SW 1271 (cell line): ENCODE data around the gene TIRAP.
A peak's percentile ranks its signal among the peaks of the same experiment; 100 is the strongest.
"Not testable (repeated sequence)": the region's sequence is repeated elsewhere in the genome, so short reads cannot be mapped to it uniquely, and the experiment has no call there.

ENCODE experiments used
- DNase-seq, 2 experiments: peaks; one replicate each; lab custom pipeline; 2025; lab: John Stamatoyannopoulos, UW

TIRAP gene

DNA sequence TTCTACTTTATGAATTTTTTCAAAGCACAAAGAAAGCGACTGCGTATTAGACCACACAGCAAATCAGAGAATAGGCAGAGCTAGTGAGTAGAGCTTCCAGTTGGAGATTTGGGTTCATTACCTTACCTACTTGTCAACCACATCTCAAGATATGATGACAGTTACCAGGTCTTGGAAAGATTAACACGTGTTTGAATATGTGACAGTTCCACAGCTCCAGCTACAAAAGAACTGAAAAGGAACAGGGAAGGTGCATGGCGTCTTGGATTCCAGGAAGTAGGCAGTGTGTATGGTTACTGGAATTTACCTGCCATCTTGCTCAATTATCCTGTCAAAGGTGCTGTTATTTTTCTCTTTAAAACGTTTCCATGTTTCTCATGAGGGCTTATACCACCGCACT lies 5.3 kb downstream of the TIRAP start:
- DNase-seq, result no peak

DNA sequence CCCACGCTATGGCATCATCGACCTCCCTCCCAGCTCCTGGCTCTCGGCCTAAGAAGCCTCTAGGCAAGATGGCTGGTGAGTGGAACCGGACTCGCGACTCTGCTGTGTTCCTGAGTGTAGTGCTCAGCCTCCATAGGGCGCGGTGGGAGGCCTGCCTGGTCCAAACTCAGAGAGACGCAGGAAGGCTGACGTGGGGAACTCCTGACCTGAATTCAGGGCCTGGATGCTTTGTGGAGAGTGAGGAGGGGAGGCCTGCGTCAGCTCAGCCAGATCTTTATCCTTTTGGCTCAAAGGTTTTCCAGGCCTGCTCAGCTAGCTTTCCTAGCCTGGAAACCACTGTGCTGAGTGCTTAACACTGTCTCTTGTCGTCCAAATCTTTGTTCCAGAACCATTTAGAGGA lies 8.0 kb downstream of the TIRAP start:
- DNase-seq, result no peak

DNA sequence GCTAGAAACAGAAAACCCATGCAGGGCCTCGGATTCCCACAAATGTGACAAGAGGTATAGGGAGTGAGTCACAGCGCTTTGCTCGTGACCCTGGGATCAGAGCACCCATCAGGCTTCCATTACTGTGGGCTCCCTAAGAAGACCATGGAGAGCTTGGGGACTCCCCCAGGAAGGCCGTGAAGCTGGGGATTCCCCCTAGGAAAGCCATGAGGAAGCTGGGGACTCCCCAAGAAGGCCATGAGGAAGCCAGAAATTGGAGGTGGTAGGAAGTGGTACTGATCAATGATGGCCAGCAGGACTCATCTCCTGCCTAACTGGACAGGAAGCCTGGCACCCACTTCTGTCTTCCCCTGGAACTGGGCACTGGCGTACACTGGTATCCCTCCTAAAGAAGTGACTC lies 10.8 kb downstream of the TIRAP start:
- no peak for DNase-seq

DNA sequence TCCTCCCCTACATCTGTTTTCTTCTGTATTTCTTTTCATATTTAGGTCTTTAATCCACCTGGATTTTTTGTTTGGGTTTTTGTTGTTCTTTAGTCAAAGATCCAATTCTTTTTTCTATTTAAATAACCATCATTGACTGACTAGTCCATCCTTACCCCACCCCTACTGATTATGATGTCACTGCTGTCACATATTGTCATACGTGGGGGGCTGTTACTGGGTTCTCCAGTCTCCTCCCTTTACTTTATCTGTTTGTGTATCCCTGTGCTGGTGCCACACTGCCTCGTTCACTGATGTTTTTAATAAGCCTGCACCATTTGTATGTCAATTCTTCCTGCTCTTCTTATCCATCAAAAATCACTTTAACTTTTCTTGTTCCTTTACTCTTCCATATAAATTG lies 14.1 kb downstream of the TIRAP start:
- DNase-seq, result no peak

DNA sequence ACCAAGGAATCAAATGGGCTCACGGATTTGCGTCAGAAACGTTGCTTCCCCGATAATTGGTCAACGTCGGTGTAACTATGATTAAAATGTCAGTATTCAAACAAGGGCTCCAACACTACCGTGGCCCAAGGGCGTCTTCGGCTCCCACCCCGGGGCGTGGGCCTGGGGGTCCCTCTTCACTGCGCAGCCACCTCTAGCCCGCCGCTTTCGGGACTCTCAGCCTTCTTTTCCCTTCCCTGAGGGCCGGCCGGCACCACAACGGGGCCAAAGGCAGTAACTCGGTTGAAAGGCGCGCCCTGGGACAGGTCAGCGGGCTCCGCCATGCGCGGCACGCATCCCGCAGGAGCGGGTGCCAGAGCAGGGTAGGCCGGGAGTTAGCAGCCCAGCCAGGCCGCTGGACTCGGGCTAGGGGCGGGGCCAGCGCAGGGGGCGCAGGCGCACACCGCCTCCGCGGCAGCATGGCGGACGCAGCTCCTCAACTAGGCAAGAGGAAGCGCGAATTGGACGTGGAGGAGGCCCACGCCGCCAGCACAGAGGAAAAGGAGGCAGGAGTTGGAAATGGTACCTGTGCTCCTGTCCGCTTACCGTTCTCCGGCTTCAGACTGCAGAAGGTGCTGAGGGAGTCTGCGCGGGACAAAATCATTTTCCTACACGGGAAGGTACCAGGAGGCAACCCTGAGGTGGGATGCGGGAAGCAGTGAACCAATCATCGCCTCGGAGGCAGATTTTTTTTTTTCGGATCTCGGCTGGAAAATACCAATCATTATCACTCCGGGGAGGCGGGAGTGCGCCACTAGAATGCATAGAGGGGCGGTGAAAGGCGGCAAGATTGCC lies 20.9 kb downstream of the TIRAP start, which contains the start of gene DCPS:
Gene DCPS (plus strand): TSS at position 438 of the 834 bp plus-strand sequence. CDS start 21 bp downstream, at position 459.
- DNase-seq, result peak; percentile 69 to 84

DNA sequence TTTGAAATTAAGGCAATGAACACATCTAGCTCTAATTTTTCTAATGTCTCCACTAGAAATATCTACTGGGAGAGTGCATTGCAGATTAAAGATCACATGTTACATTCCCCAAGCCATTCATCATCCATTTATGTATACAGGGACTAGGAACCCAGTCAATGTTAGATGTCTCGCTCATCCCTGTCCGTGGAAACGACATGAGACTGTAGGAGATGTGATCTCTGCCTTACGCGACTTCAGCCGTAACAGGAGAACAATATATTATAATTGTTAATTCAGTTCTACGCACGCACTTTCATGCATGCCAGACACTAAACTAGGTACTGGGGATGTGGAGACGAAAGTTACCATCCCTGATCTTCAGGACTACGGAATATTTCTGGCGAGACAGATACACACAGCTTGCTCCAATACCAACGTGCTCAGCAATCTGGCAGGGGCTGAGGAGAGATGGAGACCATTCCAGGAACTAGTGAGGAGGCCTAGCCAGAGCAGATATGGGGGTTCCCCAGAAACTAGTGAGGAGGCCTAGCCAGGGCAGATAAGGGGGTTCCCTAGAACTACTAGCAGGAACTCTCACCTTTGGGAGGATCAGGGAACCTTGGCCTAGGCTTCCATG lies 21.7 kb downstream of the TIRAP start:
- DNase-seq, result no peak

DNA sequence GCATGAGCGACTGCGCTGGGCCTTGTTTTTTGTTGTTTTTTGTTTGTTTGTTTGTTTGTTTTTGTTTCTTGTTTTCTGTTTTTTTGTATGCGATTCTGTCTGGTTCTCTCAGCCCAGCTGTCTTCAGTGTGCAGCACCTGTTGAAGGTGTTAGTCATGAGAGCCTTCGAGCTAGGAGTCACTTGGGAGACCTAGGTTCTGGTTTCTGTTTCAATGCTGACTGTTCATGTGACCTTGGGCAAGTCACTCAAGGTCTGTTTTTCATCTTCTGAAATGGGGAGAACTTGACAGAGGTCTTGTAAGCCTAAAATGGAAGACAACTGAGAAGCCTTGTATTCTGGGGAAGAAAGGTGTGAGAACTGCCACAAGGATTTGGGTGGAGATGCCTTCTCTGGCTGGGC lies 22.8 kb downstream of the TIRAP start:
- no peak for DNase-seq

DNA sequence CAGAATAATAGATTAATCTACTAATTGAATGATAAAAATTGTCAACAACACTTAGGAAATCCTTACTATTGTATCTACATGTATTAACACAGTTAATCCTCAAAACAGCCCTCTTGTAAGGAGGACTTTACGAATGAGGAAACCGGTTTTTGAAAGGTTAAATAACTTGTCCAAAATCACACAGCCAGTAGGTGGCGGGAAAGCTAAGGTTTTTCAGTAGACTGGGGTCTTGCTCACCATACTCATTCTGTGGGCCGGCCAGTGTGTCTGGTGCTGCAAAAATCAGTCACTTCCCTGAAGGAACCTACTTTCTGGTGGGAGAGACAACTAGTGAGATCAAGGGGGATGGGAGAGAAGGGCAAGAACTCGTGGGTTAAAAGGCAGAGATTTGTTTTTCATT lies 24.8 kb downstream of the TIRAP start:
- DNase-seq, result no peak

DNA sequence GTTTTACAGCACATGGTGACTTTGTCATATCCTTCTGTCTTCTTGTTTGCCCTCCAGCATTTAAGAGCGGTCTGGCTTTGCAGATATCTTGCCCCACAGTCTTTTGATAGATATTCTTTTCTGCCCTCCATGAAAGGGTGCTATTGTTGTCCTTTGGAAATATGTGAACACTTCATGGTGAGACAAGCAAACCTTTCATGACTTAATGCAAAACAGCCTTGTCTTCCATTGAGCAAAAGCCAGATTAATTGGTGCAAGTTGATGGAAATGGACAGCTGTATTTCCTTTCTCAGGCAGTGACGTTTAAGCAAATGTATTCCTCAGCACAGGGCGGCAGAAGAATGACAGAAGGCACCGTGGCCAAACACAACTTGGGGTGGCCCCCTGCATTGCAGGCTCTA lies 25.4 kb downstream of the TIRAP start:
- no peak for DNase-seq

DNA sequence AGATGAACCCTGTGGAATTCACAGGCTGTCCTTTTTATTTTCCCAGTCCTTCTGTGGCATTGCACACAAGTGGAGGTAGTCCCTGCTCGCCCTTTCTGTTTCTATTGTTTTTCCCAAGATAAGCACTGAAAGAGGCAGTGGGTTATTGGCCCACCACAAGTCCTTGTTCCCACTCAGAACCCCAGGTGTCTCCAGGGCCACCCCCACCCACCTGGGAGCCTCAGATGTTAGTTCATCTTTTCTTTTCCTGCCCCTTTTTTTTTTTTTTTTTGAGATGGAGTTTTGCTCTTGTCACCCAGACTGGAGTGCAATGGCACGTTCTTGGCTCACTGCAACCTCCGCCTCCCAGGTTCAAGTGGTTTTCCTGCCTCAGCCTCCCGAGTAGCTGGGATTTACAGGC lies 25.9 kb downstream of the TIRAP start:
- not testable (repeated sequence) for DNase-seq

DNA sequence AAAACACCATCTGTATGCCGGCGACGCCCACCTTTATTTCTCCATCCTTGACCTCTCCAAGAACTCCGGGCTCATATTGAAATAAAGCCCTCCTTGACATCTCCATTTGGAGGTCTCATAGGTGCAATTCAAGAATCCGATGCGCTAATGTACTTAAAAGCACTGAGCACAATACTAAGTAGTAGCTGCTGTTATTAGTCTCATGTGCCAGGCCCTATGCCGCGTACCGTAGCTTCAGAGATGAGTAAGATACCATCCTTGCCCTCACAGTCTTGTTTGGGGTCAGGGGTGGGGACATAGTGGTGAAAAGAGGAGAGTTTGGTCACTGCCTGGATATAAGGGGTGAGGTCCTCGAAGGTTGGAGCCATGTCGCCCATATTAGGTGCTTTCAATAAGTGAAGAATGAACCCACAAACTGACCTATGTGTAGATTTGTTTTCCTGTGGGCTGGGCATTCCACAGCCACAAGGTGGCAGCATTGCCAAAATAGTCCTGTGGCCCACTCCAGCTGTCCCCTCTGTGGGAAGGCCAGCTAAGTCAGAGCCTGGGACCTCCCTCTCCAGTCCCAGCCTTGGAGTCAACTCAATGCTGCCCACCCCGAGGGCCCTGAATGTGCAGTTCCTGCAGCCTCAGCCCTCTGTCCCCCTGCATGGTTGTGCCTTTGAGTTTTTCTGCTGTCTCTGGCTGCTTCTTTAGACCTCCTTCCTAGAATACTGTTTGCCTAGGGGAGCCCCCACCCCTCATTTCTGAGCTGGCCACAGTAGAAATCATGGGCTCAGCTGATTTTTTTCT lies 27.5 kb downstream of the TIRAP start:
- DNase-seq, result peak in 1 of 2 experiments; percentile 38

DNA sequence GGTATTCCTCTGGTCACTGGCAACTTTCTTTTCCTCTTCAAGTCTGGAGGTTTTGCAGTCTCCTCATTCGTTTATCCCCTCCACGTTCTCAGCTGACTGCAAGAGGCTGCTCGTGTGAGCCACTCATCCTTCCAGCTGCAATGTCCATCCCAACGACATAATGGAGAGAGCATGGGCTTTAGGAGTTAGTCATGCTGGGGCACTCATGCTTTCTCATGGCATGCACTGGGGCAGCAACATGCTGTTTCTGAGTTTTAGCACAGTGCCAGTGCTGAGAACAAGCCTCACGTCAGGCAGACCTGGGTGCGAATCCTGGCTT lies 28.1 kb downstream of the TIRAP start:
- no peak for DNase-seq

DNA sequence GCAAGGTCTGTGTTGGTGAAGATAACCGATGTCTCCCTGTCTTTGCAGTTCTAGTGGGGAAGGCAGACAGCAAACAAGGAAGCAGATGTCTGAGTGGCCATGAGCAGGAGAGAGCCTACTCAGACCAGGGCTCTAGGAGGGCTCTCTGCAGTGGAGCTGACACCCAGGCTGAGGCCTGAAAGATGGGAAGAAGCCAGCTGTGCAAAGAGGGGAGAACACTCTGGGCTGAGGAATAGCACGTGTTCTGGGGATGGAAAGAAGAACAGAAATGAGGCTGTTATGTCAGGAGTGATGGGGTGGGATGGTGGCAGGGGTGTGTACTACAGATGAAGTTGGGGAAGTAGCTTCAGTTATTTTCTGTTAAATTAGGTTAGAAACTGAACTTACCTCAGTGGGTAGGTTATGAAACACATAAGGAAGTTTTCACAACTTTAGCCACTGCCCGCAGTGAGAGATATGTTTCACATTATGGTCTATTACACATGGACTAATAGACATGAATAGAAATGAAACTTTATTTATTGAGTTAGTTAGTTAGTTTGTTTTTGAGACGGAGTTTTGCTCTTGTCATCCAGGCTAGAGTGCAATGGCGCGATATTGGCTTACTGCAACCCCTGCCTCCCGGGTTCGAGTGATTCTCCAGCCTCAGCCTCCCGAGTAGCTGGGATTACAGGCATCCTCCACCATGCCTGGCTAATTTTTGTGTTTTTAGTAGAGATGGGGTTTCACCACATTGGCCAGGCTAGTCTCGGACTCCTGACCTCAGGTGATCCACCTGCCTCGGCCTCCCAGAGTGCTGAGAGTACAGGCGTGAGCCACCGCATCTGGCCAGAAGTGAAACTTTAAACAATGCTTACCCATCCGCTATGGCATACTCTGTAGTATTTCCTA lies 28.8 kb downstream of the TIRAP start:
- no peak for DNase-seq

DNA sequence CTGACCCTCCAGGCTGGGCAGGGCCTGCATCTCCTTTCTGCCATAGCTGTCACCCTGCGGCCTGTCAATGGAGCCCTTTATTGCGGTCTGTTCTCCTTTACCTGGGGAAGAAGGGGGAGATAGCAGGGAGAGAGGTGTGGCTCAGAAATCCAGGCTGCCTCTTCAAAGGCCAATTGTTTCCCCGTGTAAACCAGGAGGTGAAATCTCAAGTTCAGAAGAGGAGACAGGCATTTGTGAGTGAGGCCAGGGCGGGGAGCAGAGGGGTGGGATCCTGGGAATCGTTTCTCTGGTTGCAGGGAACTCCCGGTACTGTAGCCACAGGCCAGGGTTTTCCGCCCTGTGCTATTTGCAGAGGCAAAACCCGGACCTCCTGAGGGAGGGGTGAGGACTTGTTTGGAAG lies 30.1 kb downstream of the TIRAP start:
- no peak for DNase-seq

DNA sequence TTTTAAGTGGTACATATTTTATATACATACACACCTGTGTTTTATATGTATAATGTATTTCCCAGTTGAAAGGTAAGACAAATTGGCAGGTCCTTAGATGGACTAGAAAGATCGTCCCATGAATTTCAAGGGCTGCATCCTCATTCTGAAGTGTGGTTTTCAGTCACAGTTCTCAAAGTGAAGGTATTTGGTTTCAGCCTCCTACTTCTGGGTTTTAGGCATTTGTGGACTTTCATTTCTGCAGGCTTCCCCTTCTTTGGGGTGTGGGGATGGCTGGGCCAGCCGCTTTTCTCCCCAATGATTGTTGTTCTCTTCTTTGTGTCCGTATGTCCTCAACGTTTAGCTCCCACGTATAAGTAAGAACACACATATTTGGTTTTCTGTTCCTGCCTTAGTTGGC lies 30.9 kb downstream of the TIRAP start:
- DNase-seq, result no peak

DNA sequence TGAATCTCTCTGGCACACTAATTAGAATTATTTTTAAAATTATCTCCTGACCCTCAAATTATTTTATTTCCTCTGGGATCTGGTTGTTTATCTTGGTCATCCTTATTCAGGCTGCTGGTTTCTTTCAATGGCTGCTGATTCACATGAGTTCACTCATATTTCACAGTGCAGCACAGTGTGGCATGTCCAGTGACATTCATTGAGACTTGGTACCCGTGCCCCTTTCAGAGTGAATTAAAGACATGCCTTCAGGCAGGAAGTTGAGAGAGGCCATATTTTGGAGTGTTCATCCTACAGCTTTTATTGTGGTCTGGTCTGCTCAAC lies 34.5 kb downstream of the TIRAP start:
- no peak for DNase-seq

DNA sequence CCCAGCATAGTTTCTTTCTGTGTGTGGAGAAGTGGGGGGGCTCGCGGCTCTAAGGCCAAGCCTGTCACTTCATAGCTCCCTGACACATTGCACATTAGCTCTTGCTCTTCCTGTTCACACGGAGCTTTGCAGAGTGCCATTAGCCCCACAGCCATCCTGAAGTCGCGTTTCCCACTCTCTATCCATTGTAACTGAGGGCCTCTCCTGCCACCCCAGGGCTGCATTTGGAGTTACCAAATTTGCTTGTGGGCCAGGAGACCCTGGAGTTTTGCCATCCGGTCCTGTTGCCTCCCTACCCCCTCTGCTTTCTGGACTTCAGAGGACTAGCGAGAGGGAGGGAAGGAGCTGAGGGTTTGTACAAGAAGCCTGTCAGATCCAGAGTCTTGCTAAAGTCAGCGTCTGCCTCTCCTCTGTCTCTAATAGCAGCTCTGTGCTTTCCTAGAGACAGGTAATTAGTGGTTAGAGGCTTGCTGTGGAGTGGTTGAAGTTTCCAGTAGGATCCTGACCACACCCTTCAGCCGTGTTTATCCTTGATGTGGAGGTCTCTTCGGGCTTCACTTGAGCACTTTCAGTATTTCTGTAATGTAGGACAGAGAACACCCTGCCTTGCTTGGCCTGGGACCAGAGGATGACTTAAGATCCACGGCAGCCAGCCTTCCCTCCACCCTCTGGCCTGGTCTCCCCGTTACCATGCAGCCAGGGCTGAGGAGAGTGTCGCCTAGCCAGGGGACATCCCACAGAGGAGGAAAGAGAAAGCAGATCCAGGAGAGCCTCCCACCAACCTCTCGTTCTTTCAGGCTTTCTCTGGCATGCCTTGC lies 35.1 kb downstream of the TIRAP start:
- no peak for DNase-seq

DNA sequence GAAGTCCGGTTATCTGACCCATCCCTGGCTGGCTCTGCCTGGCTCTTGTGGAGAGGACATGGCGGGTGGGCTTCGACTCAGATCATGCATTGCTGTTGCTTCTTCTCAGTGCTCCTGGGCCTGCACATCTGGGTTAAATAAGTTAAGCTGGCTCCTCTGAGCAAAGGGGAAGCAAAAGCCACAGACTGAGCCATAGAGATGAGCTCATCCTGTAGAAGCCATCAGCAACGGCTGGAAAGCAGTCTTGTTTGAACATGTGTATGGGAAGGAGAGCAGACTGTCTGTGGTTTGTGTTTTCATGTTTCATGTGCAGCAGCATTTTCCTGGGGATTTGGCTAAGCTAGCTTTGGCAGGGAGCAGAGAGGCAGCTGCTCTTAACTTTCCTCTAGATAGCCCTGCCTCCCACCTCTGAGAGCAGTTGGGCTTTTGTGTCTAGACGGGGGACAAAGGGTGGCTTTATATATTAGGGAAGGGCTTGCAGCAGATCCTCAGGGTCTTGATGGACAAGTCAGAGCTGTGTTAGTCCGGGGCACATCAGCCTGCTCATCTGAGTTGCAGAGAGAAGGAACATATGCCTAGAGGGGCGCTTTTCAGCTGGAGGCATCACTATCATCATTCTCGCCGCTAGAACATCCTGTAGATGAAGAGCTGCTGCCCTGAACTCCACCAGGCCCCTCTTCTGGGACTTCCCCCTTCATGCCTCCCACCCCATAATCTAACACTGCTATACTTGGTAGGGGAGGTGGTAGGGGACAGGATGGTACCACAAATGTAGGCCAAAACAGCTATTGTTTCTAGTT lies 35.9 kb downstream of the TIRAP start:
- no peak for DNase-seq

DNA sequence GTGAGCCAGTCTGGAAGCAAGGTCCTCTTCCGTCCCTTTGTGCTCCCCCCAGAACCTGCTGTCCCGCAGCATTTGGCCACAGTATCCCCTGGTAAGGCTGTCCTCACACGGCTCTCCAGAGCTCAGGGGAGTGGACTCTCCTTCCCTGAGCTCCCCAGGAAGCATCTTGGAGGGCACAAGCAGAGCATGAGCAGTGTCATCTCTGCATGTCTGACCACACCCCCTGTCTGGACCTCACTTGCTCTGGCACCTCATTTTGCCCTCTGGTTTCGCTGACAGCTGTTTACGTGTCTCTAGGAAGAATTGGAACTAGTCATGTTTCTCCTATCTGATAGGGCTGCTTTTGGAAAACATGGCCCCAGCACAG lies 36.5 kb downstream of the TIRAP start:
- no peak for DNase-seq

DNA sequence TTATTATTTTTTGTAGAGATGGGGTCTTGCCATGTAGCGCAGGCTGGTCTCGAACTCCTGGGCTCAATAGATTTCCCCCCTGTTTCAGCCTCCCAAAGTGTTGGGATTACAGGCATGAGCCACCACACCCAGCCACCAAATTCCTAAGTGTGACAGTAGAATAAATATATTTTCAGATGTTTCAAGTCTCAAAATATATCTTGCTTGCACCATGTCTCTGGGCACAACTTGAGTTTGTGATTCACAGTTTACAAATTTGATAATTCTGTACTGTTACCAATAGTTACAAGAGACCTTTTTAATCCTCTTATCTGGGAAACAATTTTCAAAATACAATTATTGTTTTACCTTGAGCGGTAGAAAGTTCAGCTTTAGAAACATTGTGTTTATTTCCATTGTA lies 40.1 kb downstream of the TIRAP start:
- no peak for DNase-seq
